CD4-positive, alpha-beta T cell treated with Interleukin-17A for 1 hour (primary cell): ENCODE results near the gene ZNF660.

Experiments
- DNase-seq: peaks from one replicate; pipeline ENCODE4 v3.0.0-alpha.2; 2020

The ZNF660 gene

DNA sequence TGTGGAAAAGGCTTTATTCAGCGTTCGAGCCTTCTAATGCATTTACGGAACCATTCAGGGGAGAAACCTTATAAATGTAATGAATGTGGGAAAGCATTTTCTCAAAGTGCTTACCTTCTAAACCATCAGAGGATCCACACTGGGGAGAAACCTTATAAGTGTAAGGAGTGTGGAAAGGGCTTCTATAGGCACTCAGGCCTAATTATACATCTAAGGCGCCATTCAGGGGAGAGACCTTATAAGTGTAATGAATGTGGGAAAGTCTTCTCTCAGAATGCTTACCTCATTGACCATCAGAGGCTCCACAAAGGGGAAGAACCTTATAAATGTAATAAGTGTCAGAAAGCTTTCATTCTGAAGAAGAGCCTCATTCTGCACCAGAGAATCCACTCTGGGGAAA is 57.6 kb downstream of the ZNF660 start:
- no peak for DNase-seq

DNA sequence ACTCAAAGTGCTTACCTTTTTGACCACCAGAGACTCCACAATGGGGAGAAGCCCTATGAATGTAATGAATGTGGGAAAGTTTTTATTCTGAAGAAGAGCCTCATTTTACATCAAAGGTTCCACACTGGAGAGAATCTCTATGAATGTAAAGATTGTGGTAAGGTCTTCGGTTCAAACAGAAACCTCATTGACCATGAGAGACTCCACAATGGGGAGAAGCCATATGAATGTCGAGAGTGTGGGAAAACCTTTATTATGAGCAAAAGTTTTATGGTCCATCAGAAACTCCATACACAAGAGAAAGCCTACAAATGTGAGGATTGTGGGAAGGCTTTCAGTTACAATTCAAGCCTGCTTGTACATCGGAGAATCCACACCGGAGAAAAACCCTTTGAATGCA is 58.3 kb downstream of the ZNF660 start:
- DNase-seq: no peak

DNA sequence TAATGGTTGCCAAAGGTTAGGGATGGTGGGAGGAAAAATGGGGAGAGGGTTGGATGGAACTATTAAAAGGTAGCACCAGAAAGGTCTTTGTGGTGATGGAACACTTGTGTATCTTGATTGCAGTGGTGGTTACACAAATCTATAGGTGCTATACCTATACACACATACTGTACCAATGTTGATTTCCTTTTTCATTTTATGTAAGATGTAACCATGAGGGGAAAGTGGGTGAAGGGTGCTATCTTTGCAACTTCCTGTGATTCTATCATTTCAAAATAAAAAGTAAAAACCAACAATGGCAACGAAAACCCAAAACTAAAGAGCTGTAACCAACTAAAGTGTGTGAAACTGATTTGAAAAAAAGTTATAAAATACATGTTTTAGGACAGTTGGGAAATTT is 63.0 kb downstream of the ZNF660 start:
- no peak for DNase-seq

DNA sequence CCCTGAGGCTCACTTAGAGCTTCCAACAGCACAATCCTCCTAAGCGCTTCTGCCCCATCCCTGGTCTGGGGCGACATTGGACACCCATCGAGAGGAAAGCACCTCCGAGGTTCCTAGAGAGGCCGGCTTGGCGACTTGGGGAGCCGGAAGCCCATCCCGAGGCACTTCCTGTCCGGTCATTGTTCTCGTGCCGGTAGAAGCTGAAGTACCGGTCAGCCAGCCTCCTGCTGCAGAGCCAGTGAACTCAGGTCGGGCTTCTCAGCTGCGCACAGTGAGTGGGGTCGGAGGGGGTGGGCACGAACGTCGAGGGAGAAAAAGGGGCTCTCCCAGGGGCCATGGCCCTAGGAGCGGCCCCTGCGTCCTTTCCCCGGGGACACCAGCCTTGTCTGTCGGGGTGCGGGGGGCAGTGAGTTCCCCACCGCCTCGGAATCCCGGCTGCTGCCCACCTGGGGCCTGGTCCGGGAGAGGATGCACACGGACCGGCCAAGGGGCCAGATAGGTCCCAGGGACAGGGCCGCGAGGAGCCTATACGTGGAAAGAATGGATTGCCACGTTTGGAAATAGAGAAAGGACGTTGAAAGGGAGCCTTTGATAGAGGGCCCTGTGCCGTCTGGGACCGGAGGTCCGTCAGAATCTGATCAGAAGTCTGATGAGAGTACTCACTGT is 63.9 kb downstream of the ZNF660 start, which contains the start of gene ZNF35:
TSS of gene ZNF35 (plus strand) at position 169 of the 666 bp plus-strand sequence. CDS start 2,336 bp downstream, outside the sequence.
- peak; percentile 34 for DNase-seq
